ENCODE measurements around the gene DPP9.
"Not testable (repeated sequence)": the region's sequence is repeated elsewhere in the genome, so short reads cannot be mapped to it uniquely, and the experiment has no call there.

The DPP9 gene

DNA sequence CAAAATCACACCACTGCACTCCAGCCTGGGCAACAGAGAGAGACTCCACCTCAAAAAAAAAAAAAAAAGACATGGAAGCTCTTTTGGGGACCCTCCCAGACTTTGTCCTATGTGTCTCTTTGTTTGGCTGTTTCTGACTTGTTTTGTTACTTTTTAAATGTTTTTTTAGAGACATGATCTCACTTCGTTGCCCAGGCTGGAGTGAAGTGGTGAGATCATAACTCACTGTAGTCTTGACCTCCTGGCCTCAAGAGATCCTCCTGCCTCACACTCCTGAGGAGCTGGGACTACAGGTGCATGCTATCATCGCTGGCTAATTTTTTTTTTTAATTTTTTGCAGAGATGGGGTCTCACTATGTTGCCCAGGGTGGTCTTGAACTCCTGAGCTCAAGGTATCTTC lies 16.4 kb upstream of the DPP9 start:
- DNase-seq (ENCODE audit: low read depth): no peak

GRCh38 chr19:4738734-4739133 lies 15.1 kb upstream of the DPP9 start:
- DNase-seq (ENCODE audit: low read depth): no peak

DNA sequence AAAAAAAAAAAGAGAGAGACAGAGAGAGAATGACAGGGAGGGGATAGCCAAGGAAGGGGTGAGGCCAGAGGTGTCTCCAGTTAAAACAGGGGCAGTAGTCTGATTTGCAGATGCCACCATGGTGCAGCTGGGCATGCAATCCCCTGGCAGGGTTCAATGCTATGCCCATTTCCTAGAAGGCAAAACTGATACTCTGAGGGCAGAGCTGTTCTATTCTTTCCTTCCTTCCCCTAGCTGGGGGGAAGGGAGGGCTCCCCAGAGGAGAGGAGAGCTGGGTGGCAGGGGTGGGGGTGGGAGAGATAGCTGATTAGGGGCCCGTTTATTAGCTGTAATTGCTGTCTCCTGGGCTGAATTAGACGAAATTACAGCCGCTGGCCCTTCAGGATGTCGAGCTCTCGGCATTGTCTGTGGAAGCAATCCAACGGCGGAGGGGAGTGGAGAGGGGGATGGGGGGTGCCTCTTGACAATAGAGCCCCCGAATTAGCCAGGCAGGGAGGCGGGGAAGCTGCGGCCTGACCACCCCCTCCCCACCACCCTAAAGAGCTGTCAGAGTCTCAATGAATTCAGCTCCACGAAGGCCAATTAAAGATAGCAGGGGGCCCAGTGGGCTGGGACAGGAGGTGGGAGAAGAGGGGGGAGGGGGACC lies 14.4 kb upstream of the DPP9 start:
- DNase-seq (ENCODE audit: low read depth): no peak

GRCh38 chr19:4733755-4734345 lies 10.2 kb upstream of the DPP9 start:
- no peak for DNase-seq (ENCODE audit: low read depth)

- DNase-seq (ENCODE audit: low read depth): no peak
Observed at GRCh38 chr19:4732680-4733114, 9.1 kb upstream of the DPP9 start.

- DNase-seq (ENCODE audit: low read depth): peak; percentile 29
Observed at GRCh38 chr19:4730740-4731171, 7.1 kb upstream of the DPP9 start.

DNA sequence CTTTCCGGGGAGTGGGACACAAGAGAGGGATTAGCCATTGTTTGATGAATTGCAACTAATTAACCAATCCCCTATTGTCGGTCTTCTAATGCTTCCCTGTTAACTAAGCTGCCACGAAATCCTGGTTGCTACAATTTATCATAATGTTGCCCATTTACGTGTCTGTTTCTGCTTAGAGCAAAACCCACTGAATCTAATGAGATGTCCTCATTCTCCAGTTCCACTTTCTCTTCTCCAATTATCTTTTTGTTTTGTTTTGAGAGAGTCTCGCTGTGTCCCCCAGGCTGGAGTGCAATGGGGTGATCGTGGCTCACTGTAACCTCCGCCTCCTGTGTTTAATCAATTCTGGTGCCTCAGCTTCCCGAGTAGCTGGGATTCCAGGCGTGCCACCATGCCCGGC lies 5.2 kb upstream of the DPP9 start:
- no peak for DNase-seq (ENCODE audit: low read depth)

DNA sequence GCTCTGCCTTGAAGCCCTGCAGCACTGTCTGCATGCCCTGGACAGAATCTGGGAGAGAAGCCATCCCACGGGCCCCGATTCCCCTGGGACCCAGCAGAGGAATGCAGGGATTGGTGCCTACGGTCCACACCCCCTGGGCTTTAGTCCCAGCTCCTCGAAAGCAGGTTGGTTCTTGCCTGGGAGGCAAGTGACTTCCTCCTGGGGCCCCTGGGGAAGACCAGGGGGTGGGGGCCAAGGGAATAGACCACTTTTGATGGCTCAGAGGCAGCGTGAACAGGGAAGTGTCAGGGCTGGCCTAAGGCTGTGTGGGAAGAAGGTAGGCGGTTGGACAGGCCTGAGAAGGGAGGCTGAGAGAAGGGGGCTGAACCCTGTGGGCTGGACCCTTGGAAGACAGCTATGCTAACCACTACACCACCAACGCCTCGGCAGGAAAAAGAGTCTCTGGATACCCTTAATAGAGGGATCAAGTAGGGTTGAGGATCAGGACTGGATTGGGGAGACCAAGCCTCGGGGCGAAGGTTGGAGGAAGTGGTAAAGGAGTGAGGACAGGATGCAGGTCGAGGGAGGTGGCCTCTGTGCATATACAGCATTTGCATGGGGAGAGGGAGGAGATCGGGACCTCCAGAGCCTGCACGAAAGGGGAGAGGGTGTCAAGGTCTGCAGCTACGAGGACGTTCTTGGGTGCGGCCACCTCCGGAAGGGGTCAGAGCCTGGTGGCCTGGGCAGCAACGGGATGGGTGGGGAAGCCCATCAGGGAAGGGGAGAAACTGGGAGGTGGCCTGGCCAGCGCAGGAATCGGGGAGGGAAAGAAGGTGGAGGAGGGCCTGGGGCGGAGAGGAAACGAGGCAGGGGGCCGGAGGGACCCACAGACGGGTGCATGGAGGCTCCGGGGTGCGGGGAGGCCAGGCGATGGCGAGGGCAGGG lies 709 bp downstream of the DPP9 start:
- no peak for DNase-seq (ENCODE audit: low read depth)

- DNase-seq (ENCODE audit: low read depth): no peak
Observed at GRCh38 chr19:4721196-4721595, 2.4 kb downstream of the DPP9 start.

- no peak for DNase-seq (ENCODE audit: low read depth)
Observed at GRCh38 chr19:4720037-4720700, 3.5 kb downstream of the DPP9 start.

GRCh38 chr19:4719499-4719866 lies 4.2 kb downstream of the DPP9 start:
- DNase-seq (ENCODE audit: low read depth): no peak

- DNase-seq (ENCODE audit: low read depth): no peak
Observed at GRCh38 chr19:4717966-4718701, 5.5 kb downstream of the DPP9 start.

DNA sequence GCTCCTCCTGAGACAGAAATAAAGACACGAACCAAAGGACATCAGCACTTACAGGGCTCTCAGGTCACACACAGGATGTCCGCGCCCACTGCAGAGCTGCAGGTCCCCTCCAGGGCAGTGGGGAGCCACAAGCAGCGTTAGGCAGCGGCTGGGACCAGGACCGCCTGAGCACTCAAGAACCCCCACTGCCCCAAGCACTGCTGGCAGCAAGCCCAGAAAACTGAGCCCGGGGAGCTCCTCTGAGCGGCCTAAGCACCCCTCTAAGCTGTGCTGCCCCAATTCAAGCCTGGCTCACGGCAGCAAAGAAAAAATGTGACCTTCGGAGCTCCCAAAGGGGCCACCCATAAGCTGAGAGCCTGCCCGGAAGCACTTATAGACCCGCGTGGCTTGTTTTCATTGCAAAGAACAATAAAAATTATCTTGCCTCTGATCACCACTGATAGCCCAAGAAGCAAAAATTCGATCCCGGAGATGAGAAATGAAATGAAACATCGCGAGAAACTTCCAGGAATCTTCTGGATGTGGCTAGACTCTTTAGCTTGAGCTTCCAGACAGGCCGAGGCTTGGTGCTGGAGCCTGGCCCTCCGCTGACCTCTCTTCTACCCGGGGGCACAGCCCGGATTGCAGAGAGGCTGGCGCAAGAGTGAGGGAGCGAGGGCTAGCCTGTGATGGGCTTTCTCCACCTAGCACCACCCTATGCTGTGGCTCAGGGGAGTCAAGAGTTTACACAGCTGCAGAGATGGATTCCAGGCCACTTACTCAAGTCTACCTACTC lies 6.3 kb downstream of the DPP9 start:
- DNase-seq (ENCODE audit: low read depth): no peak

GRCh38 chr19:4715529-4716221 lies 8.0 kb downstream of the DPP9 start:
- DNase-seq (ENCODE audit: low read depth): no peak

GRCh38 chr19:4715178-4715528 lies 8.5 kb downstream of the DPP9 start:
- not testable (repeated sequence) for DNase-seq (ENCODE audit: low read depth)

DNA sequence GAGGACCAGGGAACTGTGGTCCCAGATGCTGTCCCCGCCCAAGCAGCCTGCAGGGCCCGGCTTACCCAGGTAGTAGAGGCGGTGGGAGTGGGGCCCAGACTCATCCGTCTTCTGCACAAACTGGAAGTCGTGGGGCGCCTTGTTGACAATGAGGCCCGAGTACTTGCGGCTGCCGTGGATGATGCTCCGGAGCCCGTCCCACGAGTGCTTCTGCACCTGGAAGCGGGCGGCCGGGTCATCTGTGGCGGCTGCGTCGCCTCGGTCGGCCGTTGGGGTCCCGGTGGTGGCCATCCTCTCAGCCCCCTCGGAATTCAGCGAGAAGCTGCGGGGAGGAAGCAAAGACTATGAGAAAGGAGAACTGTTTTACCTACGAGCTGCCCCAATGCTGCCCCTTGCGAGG lies 9.6 kb downstream of the DPP9 start:
- no peak for DNase-seq (ENCODE audit: low read depth)

DNA sequence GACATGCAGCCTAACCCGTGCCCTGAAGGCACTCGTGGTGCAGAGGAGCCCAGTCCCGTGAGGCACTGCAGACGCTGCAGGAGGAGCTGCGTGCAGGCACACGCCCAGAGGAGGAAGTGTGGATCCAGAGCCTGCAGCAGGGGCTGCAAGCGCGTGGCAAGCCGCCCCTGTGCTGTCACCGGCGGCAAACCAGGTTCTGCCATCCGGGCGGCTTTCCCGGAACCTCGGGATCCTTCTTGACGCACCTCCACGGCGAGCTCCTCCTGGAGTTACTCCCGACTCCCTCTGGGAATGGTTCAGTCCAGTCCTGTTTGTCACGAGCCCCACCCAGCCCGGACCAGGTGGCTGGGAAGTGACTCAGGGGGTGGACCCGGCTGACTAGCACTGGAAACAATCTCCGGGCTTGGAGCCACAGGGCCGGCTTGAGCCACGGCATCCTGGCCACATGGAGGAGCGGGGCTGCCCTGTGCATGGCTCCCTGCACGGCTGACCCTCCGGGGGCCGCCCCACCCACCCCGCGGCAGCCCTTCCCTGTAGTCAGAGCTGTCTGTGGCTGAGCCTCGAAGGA lies 10.2 kb downstream of the DPP9 start:
- DNase-seq (ENCODE audit: low read depth): no peak

DNA sequence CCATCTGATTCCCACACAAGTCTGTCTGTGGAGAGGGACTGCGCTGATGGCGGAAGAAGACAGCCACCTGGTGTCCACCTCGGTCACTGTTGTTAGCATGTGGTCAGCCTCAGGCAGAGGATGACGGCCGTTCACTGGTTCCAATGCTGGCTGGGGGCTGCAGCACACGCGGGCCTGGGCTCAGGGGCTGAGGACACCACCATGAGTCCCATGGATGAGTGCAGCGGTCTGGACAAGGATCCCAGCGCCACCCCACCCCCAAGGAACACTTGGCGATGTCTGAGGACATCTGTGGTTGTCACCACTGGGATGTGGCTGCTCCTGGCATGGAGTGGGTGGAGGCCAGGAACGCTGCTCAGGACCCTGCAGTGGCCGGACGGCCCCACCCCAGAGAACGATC lies 10.9 kb downstream of the DPP9 start:
- DNase-seq (ENCODE audit: low read depth): no peak

- DNase-seq (ENCODE audit: low read depth): no peak
Observed at GRCh38 chr19:4711211-4711610, 12.4 kb downstream of the DPP9 start.

GRCh38 chr19:4710281-4710600 lies 13.4 kb downstream of the DPP9 start:
- DNase-seq (ENCODE audit: low read depth): no peak

Measured in stimulated activated CD8-positive, alpha-beta memory T cell treated with anti-CD3 and anti-CD28 coated beads, Interleukin-12 subunit alpha, Interleukin-12 subunit beta, amount 100 ng/mL, for 4 hours (primary cell).